SW 1271 (cell line): ENCODE measurements around the gene TPSB2.

Source experiments
- DNase-seq, 2 experiments: peaks; one replicate each; lab custom pipeline; 2025; lab: John Stamatoyannopoulos, UW

Gene TPSB2

GRCh38 chr16:1218930-1219611 is 10.9 kb downstream of the TPSB2 start:
- DNase-seq: no peak

- DNase-seq: no peak
Observed at GRCh38 chr16:1218061-1218929, 11.7 kb downstream of the TPSB2 start.

DNA sequence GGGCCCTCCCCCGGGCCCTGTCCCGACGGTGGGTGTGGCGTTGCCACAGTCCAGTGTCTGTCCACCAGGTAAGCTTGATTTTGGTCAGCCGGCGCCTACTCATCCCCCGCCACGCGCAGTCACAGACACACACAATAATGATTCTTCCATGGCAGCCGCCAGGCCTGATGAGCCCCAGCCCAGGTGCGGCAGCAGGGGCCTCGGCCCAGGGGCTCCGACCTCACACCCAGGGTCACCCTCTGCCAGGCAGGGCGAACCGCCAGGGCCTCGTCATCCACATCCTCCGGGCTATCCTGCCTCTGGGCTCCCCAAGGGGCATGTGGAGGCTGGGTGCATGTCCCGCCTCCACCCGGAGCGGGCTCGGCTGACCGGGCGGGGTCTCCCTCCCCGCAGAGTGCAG is 12.5 kb downstream of the TPSB2 start:
- DNase-seq: no peak

GRCh38 chr16:1216681-1217400 is 13.1 kb downstream of the TPSB2 start:
- DNase-seq: no peak

DNA sequence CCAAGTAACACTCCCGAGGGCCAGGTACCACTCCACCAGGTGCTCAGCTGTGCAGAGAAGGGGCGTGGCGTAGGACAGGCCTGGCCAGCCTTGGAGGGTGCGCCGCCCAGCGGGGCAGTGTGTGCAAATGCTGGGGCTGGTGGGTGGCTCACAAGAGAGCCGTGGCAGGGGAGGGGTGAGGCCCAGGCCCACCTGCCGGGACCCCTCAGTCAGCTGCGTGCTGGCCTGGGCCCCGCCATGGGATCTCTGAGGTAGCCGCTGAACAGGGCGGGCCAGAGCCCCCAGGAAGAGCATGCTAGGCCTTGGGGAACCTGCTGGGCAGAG is 13.7 kb downstream of the TPSB2 start:
- DNase-seq: no peak

DNA sequence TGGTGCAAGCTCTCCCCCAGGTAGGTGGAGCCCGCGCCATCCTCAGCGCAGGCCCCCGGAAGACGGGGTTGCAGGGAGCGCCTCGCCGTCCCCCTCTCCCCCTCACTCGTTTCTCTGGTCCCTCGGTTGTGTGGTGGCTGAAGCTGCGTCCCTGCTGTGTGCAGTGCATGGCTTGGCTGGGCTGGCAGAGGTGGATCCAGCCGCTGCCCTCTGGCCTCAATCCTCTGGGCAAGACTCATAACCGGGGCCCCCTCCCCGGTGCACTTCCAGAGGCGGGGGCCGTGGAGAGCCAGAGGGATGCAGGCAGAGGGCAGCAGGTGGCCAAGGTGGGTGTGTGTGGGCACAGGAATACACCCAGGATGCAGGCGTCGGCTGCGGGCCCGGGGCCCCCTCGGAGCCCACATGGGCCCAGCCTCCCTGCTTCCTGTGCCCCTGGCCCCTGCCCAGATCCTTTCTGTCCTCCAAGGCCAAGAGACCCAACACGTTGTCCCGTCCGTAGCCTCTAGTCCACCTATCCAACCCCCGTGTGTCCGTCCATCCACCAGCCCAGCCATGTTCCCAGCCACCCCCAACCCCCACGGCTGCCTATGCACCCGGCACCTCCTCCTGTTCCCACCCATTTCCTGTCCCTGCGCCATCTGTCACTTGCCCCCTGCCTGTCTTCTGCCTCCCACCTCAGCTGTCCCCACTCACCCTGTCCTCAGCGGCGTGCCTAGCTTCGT is 14.2 kb downstream of the TPSB2 start:
- no peak for DNase-seq

DNA sequence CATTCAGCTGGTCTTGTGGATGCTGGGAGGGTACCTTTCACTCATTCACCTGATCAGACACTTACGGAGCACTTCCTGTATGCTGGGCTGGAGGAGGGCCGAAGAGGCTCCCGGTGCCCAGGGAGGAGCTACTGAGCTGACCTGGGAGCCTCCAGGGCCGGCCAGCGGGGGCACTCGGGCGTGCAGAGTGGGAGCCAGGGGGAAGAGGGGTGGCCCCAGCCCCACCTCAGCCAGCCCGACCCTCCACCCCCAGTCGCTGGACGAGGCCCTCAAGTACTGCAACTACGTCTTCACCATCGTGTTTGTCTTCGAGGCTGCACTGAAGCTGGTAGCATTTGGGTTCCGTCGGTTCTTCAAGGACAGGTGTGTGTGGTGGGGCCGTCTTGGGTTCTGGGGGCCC is 15.3 kb downstream of the TPSB2 start:
- DNase-seq: no peak

DNA sequence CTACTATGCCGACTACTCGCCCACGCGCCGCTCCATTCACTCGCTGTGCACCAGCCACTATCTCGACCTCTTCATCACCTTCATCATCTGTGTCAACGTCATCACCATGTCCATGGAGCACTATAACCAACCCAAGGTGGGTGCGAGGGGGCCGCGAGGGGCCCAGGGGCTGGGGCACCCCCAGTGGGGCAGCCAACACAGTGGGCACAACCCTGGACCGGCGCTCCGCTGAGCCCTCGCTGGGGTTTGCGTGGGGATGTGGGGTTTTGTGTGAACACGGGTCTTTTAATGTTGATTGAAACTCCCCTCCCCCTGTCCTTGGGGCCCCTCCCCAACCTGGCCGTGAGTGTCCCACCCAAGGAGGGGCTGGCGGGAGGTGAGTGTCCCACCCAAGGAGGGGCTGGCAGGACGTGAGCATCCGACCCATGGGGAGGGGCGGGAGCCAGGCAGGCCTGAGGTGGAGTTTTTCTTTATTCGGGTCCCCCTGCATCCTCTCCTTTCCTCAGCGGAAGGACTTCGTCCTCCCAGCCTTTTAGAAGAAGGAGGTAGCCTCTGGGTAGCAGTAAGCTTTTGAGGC is 16.1 kb downstream of the TPSB2 start:
- DNase-seq: no peak

DNA sequence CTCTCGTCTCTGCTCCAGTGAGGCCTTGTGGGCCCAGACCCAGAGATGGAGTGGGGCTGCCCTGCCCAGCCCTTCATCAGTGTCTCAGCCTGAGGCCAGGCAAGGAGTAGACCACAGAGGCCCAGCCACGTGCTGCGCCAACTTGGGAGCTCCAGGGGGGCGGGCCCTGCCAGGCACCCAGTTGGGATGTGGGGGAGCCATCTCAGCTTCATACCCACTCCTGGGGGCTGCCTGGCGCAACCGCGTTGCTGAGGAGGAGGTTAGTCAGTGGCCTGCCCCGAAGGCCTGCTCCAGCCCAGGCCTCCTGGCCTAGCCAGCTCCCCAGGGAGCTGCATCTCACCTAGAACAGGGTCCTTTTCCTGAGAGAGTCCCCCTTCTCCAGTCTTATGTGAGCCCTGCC is 16.8 kb downstream of the TPSB2 start:
- DNase-seq: no peak

DNA sequence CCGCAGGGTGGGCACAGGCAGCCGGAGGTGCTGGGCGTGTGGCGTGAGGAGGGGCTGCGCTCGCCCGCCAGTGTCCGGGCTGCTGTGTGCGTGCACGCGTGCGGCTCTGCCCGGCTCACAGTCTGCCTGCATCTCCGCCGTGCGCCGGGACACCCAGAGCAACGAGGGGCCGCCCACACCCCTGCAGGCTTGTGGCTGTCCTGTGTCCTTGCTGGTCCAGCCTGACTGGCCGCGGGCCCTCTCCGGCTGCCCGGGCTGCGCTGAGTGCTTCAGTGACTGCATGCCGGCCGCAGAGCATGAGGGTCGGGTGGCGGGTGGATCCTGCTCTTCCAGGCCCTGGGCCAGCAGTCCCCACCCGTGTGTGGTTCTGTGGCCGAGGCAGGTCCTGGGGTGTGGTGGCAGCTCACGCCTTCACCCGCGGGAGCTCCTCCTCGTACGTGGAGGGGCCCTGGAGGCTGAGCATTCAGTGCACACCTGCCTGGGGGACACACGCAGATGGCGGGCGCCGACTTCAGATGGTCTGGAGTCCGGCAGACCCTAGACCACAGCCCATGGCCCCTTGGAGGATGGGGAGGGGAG is 17.3 kb downstream of the TPSB2 start:
- DNase-seq: no peak

DNA sequence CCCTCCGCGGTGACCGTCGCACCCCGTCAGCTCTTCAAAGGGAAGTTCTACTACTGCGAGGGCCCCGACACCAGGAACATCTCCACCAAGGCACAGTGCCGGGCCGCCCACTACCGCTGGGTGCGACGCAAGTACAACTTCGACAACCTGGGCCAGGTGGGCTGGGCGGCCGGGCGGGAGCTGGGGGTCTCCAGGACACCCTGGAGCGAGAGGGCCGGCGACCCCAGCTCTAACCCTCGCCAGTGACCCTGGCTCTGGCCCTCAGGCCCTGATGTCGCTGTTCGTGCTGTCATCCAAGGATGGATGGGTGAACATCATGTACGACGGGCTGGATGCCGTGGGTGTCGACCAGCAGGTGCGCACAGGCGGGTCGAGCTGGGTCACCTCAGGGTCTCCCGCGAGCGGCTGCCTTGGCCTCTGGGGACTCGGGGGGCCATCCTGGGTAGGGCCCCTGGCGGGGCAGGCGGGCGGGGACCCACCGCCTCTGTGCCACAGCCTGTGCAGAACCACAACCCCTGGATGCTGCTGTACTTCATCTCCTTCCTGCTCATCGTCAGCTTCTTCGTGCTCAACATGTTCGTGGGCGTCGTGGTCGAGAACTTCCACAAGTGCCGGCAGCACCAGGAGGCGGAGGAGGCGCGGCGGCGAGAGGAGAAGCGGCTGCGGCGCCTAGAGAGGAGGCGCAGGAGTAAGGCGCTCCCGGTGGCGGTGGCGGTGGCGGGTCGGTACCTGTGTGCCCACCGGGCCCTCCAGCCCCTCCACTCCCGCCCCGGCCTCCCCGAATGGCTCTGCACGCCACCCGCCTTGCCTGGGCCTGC is 18.3 kb downstream of the TPSB2 start:
- DNase-seq: no peak

GRCh38 chr16:1210461-1210860 is 19.5 kb downstream of the TPSB2 start:
- DNase-seq: no peak

GRCh38 chr16:1209081-1209480 is 20.9 kb downstream of the TPSB2 start:
- no peak for DNase-seq

DNA sequence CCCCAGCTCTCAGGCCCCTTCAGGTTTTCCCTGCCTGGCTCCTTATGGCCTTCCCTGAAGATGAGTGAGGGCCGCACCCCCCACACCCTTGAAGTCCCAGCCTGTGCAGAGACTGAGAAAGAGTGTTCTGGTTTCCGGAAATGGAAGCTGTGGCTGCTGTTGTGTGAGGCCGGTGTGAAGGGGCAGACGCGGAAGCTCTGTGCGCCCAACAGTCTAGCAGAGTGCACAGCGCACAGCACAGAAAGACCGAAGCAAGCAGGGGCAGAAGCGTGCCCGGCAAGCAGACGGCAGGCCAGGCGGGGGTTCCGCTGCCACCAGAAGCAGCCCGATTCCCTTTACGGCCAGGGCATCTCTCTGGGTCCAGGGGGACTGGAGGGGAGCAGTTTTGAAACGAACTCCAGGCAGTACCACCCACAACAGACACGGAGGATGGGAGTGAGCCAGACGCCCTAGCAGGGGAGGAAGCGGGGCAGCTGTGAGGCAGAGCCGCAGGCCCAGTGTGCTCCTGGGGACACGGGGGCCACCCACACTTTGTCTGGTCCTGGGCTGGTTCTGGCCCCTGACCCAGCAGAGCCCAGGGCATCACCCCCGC is 21.6 kb downstream of the TPSB2 start:
- no peak for DNase-seq

- no peak for DNase-seq
Observed at GRCh38 chr16:1206786-1207185, 23.2 kb downstream of the TPSB2 start.

DNA sequence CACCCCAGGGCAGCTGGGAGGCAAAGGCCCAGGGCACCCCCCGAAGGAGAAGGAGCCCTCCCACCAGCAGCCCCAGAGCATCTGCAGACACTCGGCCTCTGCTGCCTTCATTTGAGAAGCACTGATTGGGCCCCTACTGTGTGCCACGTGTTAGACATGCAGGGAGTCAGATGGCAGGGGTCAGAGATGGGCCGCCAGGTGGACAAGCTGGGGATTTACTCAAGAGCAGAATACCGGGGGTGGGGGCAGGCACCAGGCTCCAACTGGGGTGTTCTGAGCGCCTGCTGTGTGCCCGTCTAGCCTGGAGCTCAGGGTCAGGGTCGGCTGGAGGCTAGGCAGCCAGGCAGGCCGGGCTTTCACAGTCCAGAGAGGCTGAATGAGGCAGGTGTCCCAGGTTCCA is 23.7 kb downstream of the TPSB2 start:
- no peak for DNase-seq

- no peak for DNase-seq
Observed at GRCh38 chr16:1204933-1205332, 25.1 kb downstream of the TPSB2 start.

DNA sequence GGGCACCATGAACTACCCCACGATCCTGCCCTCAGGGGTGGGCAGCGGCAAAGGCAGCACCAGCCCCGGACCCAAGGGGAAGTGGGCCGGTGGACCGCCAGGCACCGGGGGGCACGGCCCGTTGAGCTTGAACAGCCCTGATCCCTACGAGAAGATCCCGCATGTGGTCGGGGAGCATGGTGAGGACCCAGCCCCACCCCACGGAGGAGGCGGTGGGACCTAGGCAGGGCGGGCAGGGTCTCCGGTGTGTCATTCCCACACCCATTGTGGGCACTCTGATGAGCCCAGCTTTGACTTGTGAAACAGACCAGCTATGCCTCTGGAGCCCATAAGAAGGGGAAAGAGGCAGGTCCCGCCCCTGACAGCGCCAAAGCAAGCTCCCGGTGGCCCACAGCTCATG is 27.7 kb downstream of the TPSB2 start:
- no peak for DNase-seq

DNA sequence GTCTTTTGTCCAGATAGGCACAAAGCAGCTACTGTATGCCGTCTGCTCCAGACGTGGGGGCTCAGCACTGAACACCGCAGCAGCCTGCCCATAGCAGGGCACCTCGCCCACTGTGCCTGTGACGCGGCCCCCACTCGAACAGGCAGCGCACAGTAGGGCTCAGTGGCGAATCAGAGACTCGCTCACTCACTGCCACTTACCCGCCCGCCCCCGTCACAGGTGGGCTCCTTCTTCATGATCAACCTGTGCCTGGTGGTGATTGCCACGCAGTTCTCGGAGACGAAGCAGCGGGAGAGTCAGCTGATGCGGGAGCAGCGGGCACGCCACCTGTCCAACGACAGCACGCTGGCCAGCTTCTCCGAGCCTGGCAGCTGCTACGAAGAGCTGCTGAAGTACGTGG is 28.5 kb downstream of the TPSB2 start:
- no peak for DNase-seq

DNA sequence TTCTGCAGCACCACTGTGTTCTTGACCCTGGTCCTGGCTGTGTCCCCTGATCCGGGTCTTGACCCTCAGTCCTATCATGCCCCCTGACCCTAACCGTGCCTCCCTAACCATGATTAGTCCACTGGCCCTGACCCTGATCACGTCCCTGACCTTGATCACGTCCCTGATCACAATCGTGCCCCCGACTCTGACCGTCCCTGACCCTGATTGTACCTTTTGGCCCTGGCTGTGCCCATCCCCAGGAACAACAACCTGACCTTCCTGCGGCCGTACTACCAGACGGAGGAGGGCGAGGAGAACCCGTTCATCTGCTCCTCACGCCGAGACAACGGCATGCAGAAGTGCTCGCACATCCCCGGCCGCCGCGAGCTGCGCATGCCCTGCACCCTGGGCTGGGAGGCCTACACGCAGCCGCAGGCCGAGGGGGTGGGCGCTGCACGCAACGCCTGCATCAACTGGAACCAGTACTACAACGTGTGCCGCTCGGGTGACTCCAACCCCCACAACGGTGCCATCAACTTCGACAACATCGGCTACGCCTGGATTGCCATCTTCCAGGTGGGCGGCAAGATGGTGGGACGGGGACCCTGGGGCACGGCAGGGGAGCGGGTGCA is 29.9 kb downstream of the TPSB2 start:
- no peak for DNase-seq
